Stimulated activated CD4-positive, alpha-beta T cell treated with anti-CD3 and anti-CD28 coated beads, Interleukin-15, amount 100 ng/mL, for 24 hours (primary cell): ENCODE data around the gene BDNF.
"Not testable (repeated sequence)": the region's sequence is repeated elsewhere in the genome, so short reads cannot be mapped to it uniquely, and the experiment has no call there.

ENCODE experiments used
- DNase-seq: peaks from one replicate; pipeline ENCODE4 v3.0.0-alpha.2; 2020

The BDNF gene

DNA sequence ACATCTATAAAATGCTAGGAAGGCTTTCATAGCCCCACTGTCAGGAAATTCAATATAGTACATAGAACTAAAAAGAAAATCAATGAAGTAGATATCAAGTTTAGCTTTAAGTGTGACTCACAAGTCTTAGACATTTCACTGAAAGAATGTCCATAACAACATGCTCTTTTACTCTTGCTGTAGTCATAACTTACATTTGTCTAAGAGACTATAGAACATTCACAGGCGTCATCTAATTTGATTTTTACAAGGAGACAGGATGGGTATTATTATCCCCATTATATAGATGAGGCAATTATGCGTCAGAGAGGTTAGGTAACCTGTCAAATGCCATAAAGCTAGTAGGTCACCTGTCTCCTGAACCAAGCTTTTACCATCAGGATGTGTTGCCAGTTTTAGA, 36.9 kb downstream of the BDNF start:
- no peak for DNase-seq

DNA sequence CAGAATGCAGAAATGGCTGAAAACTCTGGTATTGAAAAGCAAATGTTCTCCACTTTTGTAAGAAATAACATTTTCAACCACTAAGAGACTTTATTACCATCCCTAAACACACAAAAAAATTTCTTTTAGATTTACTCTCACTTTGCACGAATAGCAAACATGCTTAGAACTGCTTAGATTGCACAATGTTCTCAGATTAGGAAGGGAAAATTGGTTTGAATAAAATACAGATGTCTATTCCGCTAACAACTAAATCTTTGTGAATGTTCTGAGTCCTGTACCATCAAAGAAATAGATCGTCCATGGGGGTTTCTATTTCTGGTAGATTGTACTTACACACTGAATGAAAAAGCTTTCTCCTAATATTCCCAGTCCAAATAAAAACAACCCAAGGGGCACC, 40.1 kb downstream of the BDNF start:
- no peak for DNase-seq

DNA sequence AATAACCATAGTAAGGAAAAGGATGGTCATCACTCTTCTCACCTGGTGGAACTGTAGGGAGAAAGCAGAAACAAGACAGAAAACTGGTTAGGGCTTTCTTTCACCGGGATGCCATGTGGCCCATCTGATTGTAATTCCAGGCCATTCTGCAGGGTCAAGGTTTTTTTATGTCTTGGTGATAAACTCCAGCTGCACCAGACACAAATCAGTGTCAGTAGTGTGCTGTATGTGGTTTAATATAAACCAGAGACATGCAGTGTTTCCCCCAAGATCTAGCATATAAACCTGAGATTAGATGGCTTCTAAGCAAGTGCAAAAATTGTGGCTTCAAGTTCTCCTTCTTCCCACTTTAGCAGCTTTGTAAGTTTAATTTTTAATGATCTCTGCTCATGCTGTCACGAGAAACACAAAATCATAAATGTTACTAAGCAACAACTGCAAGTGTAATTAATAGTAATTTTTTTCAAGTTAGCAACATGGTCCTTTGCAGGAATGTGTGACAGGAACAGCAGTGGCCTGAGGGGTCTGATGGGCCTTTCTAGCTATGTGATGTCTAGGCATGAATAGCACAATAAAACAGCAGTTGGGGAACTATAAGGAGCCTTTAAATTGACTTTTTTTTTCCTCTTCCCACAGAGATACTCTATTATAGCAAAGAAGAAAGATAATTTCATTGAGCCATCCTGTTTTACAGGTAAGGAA, 41.6 kb downstream of the BDNF start:
- no peak for DNase-seq

DNA sequence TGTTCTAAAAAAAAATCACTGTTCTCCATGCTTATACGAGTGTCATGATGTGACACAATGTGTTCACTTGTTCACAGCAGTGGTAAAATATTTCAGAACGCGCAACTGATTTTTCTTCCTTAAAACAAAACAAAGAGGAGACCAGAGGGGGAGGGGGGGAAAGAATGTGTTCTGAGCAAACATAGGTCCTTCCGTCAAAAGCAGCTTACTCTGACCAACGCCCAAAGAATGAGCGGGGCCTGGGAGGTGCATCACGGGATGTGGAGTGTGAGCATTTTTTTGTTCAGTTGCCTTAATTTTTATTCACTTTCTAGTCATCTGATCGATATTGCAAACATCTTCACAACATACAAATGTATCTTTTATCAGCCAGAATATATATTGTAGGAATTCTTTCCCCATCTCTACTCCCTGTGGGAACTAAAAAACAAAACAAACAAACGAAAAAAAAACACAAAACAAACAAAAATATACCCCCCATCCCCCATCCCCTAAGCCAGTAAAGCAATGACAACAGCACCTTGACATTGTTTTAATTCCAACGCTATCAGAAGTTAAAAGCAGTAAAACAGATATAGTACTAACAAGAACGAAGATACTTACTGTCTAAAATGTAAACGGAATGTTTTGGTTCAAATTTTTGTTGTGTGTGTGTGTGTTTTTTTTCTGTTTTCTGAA, 43.3 kb downstream of the BDNF start:
- DNase-seq, result no peak

DNA sequence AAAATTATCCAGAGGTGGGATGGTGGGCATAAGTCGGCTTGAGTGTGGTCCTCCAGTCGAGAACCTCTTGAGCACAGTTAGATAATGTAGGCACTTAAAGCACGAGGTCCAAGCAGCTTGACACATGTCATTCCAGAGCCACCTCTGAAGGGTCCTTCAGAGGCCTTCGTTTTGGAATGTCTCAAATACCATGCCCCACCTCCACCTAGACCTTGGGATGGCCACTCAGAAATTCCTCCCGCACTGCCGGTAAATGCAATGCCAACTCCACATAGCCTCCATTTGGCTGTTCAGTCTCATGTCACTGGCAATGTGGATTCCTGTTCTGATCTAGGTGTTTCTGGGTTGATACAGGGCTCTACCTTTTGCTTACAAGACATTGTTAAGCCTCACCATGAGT, 43.9 kb downstream of the BDNF start:
- DNase-seq, result no peak

DNA sequence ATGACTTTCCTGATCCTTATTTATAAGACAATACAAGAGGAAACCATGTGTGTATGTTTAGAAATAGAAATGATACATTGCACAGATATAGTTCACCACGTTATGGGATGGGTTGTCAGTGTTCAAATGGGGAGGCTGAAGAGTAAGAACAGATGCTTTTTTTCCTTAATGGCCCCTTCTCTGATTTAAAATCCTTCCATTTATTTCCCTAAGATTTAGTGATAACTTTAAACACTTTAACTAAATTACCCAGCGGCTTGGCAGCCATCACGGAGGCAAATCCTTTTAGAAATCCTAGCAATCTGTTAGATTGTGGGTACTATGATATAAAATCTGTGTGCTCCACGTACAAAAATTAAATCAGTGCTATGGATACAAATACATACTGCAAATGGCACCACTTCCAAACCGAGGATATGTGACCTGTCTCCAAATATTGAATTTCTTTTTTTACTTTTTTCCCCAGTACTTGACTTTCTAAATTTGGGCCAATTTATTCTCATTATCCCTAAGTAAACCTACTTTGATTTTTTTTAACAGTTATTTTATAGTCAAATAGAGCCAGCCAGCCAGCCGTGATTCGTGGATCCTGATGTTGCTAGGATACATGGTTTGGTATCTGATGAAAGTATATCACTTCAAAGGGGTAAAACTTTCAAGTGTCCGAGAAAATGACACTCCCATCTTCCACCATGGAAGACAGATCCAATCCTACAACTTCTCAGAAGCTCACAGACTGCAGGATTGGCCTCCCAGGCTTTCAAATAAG, 46.1 kb downstream of the BDNF start:
- no peak for DNase-seq

DNA sequence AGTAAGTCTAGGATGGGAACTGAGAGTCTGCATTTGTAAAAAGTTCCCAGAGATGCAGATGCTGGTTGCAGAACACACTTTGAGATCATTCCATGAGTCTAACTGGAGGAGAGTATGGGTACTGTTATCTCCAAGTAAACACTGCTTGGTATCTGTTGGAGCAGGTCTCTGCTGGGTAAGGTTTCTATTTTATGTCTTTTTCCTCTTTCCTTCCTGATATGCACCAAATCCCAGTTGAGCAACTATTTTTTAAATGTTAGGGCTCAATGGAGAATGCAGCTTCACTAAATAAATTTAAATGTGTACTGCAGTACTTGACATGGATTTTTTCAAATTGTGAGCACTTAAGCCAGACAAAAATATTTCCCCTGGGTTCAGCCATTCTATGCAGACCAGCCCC, 48.5 kb downstream of the BDNF start:
- no peak for DNase-seq

DNA sequence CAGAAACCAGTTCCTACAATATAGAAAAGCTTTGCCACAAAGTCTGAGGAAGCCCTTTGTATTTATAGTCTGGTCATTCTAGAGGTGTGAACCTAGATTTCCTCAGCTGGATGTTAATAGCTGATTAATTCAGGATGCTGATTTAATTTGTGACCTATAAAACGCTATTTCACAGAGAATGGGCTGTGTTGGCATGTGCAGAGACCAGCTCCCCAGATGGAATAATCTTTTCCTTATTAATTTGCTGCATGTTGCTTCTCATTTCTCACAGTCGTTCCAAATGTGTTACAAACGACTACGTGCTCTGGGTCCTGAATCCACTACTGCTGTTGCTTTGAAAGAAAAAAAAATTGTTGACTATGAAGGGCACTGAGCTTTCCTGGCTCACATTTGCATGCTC, 49.3 kb downstream of the BDNF start:
- no peak for DNase-seq

DNA sequence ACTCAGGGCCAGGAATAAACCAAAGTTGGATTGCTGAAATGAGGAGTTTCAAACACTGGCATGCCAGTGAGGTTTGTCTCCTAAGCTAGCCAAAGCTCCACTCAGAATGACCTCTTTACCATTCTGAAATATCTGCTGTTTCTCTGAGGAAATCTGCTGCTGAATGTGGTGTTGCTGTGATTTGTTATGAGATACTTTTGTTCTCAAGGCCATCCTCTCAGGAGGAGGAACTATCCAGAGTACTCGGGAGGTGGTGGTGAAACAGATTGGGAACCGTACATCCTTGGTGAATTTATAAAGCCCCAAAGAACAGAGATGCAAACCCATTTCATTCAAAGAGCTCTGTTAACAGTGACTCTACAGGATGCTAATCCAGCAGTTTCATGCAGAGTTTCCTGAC, 50.5 kb downstream of the BDNF start:
- no peak for DNase-seq

DNA sequence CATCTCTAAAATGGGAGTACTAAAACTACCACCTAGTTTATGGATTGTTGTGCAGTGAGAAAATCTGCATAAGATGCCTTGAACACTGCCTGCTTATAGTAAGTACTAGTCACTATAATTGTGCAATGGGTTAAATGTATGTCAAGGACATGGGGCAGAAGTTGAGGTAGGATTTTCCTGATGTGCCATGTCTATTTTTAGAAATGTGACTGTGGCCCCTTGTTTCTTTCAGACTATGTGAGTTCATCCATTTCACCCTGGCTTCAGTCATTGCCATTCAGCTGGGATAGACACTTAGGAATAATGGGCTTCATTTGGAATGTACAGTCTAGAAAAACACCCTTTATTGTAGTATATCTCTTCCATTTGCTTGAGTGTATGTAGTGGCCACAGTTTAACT, 51.4 kb downstream of the BDNF start:
- no peak for DNase-seq

DNA sequence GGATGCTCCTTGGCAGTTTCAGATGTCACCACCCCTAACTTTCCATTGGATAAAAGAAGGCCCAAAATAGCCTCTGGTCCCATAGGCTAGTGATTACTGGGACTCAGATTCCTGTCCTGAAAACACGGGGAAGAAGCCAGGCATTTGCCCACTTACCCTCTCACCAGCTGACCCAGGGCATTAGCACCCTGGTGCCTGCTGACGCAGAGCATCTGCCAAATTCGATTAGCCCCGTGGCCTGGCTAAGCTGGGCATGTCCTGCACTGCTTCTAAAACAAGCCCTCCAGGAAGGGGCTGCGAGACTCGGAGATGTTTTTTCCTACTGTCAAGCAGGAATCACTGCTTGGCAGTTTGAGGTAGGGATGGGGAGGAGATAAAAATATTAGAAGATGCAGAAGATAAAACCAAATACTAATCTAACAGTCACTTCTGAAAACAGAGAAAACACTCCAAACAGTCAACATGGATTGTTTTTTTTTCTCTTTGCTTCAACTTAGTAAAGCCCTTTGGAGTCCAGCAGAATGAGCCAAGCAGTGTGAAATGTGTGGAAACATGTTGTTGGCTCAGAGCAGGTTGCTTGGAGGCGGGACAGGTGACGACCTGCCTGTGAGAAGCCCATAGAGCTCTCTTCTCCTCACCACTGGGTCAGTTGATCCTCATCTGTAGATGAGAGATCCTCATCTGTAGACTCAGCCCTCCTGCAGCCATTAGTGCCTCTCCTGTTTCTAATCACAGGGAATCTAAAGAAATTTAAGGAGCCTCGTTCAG, 54.0 kb downstream of the BDNF start:
- DNase-seq, result no peak

DNA sequence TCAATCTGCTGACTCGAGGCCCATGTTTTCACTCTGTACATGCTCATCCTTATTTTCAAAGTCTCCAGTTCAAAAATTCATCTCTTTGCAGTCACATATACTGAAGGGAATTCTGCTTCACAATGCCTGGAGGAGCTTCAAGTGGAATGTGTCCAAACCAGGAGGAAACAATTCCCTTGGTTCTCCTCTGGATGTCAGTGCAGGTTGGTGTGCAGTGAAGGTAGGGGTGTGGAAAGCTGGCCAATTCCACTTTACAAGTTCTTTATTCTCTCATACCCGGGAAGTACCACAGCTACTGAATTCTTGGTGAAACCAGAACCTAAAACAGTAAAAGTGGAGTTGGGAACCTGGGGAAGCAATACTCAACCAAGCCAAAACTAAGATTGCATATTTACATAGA, 57.3 kb downstream of the BDNF start:
- DNase-seq, result no peak

DNA sequence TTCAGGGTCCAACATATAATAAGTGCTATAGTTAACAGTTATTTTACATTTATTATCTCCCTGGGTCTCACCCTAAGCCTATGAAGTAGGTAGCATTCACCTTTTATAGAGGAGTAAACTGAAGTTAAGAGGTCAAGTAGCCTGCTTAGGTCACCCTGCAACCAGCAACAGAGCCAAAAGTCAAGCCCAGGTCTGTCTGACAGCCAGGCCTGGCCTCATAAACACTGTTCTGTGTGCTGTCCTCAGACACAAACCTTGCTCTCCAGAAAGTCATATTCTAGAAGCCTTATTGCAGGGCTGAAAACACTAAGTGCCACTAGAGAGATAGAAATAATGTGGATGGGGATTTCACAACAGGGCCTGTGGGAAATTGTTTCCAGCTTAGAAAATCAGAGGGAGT, 59.3 kb downstream of the BDNF start:
- DNase-seq, result no peak

DNA sequence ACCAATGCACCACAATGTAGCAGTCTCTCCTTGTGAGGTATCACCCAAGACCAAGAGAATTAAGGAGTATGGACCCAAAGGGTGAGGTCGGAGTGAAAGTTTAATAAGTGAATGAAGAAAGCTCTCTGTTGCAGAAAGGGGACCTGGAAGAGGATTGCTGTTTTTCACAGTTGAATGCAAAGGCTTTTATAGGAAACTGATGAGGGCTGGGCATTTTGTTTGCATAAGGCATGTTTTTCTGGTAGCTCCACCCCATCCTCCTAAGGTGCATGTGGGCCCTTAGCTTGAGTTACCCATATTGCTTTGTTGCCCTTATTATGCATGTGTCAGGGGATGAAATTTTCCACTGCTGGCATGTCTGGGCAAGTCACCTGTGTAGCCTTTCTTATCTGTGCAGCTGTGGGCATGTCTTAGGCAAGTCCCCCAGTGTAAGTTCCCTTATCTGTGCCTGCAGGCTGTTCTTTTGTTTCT, 64.7 kb downstream of the BDNF start:
- no peak for DNase-seq

DNA sequence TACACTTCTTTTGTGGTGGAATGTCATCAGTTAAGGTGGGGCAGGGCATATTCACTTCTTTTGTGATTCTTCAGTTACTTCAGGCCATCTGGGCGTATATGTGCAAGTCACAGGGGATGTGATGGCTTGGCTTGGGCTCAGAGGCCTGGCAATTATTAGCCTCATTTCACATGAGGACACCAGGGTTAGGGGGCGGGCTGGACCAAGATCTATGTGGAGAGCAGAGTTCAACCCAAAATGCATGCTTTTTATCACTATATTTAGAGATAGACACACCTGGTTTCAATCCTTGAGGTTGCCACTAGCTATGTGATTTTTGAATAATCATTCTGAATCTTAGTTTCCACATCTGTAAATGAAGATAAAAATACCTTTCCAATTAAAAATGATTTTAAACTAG, 65.5 kb downstream of the BDNF start:
- not testable (repeated sequence) for DNase-seq

DNA sequence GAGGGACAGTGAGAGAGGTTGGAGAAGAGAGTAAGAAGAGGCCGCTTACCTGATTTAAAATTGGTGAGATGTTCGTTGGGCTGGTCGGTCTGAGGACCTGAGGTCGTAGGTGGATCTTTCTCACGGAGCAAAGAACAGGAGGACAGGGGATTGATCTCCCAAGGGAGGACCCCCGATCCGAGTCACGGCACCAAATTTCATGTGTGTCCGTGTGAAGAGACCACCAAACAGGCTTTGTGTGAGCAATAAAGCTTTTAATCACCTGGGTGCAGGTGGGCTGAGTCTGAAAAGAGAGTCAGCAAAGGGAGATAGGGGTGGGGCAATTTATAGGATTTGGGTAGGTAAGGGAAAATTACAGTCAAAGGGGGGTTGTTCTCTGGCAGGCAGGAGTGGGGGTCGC, 66.0 kb downstream of the BDNF start:
- DNase-seq, result not testable (repeated sequence)

DNA sequence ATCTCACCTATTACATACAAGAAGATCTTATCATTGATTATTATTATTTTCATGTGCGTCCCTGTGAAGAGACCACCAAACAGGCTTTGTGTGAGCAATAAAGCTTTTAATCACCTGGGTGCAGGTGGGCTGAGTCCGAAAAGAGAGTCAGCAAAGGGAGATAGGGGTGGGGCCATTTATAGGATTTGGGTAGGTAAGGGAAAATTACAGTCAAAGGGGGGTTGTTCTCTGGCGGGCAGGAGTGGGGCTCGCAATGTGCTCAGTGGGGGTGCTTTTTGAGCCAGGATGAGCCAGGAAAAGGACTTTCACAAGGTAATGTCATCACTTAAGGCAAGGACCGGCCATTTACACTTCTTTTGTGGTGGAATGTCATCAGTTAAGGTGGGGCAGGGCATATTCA, 71.2 kb downstream of the BDNF start:
- not testable (repeated sequence) for DNase-seq

DNA sequence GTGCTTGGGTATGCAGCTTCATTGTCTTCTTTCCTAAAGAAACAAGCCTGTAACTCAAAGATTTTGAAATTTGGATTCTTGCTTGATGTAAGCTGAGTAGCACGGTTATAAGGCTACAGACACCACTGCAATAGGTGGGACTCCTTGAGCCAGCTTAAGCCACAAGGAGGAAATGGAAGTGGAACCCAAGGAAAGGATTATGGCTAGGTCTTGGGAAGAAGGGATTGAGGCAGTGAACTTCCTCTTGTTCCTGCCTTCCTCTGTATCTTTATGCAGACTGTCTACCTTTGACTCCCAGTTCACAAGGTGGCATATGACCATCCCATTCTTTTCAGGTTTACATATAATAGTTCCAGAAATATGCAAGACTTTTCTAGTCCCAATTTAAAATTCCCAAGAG, 72.3 kb downstream of the BDNF start:
- DNase-seq, result no peak

DNA sequence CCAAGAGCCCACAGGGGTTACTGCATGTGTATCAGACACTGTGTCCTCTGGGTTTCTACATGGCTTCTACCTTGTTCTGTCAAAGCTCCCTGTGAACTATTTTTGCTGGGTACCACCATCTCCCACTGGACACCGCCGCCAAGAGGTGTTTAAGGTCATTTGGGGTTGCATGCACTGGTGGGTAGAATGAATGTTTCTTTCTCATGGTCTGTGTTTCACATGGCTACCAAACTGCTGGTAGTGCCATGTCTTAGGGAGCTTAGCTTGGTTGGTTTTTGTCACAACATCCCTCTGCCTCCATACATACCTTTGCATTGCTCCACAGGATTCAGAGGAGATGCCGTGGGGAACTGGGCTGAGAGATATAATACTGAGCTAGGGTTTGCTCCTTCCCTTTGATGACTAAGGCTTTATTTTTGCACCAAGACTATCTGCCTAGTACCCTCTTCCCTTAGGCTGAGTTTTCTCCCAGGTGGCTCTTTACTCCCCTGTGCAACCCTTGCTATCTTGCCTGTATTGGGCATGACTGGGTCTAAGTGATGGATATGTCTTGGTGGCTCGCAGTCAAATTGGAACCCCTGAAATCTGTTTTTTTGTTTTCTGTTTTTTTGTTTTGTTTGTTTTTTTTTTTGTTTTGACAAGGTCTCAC, 73.2 kb downstream of the BDNF start:
- DNase-seq, result no peak

DNA sequence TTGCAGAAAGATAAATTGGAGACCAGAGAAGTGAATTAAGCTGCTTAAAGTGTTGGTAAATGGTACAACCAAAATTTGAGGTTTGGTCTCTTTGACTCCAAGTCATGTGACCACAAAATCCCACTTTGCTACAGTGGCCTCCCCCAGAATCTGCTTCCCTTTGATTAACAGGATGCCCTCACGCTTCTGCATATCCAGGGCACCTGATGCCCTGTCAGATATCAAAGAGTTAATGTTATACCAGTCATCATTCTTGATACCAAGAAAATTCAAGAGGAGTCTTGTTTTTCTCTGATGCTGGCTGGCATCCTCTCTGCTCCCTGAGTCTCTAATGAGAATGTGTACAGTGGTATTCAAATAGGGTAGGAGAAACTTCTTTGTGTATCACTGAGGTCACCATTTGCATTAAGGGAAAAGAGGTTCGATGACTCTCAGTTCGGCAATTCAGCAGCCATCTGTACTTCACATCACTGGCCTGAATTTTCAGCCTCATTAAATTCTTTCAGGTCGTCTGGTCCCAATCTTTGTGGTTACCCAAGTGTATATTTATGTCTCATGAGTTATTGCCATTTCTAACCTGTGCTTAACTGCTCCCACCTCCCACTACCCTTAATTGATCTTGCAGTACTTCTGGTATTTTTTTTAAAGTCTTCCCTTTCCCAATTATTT, 73.9 kb downstream of the BDNF start:
- no peak for DNase-seq

DNA sequence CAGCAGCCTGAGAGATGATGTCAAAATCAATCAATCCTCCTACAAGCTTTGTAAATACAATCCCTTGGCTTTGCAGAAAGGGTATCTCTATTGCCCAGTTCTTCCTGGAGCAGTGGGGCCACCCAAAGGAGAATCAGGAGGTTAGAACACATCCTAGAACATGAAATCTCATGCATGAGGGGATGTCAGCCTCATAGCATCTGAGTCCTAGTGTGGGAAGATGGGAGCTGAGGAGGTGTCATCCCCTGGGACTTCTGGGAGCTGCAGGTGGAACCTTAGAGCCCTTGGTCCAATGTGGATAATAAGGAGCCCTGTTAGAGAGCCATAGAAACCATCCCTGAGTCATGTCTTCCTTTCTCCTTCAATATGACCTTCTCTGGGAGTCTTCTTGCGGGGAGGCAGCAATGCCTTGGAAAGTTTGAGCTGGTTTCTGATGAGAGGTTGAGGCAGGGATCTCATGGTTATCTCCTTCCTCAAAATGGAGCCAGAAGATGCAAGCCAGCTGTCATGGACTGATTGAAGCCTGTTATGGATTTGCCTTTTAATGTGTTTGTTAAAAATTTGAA, 74.8 kb downstream of the BDNF start:
- no peak for DNase-seq
